Hindlimb muscle (tissue), 1 donor: ENCODE data around the gene FOXL3. TPM values are rescaled to one million over a fixed set of nuclear protein-coding genes. Genes with fewer than 3 reads are reported as not detected.

ENCODE experiments used
- DNase-seq: peaks from one replicate; pipeline ENCODE4 v3.0.0-alpha.2; 2013
- polyA plus RNA-seq: library from polyadenylated mRNA; unstranded; fragments of 120-200 nt; gene quantifications from one replicate; pipeline ENCODE4 v1.2.1, GENCODE V29; 2013; ENCODE audit not compliant: insufficient read length

The FOXL3 gene
- polyA plus RNA-seq, 1 donor = not detected

- DNase-seq = no peak
Measured at GRCh38 chr7:268991-269390, 21.0 kb upstream of the FOXL3 start.

GRCh38 chr7:269721-270120 is 20.2 kb upstream of the FOXL3 start:
- no peak for DNase-seq

GRCh38 chr7:270351-270983 is 19.5 kb upstream of the FOXL3 start:
- no peak for DNase-seq

DNA sequence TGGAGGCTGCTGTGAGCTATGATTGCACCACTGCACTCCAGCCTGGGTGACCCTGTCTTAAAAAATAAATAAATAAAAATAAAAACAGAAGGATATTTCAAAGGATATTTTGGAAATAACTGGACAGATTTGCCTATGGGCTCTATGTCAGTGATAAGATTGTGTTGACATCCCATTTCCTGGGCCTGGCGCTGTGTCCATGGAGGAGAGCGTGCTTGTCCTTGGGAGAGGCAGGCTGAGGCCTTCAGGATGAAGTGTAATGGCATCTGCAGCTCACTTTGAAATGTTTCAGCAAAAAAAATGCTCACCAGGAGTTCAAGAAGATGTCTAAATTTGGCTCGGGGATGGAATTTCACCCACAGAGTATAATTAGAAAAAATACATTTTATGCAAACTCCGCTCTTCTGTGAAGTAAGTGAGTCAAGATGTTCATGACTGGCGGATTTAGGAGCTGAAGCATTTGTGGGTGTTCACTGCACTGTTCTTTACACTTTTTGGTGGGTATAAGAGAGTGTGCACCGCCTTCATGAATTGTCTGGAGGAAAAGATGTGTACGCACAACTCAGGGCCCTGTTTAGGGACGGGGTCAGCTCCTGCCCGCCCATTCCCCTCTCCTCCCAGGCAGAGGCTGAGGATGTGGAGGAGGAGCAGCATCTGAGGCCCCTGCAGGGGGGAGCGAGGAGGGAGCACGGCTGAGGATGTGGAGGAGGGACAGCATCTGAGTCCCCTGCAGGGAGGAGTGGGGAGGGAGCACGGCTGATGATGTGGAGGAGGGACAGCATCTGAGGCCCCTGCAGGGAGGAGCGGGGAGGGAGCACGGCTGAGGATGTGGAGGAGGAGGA is 18.5 kb upstream of the FOXL3 start:
- DNase-seq = no peak

GRCh38 chr7:272108-272615 is 17.8 kb upstream of the FOXL3 start:
- DNase-seq = no peak

DNA sequence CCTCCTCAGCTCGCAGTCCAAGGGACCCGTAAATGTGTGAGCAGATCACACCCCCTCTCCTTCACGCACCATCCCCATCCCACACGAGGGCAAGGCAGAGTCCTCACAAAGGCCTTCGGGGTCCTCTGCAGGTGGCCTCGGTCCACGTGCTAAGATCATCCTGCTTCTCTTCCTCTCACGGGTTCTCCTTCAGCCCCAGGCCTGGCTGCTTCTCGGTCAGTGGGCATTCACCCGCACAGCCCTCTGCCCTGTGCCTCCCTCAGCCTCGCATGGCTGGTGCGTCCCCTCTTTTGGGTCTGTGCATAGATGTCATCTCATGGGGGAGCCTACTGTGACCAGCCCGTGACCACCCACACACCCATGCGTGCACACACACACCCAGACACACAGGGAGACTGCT is 17.3 kb upstream of the FOXL3 start:
- DNase-seq = no peak

DNA sequence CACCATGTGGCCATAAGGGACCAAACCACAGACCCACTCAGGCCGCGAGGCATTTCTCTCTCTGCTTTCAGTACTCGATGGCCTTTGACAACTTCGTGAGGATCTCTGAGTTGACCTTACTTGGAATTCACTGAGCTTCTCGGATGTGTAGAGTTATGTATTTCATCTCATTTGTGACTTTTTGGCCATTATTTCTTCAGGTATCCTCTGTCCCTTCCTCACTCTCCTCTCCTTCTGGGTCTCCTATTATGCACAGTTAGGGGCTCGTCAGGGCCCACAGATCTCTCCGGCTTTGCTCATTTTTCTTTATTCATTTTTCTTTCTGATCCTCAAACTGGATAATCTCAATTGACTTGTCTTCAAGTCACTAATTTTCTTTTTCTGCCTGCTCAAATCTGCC is 16.6 kb upstream of the FOXL3 start:
- no peak for DNase-seq

- DNase-seq = no peak
Measured at GRCh38 chr7:274266-274665, 15.7 kb upstream of the FOXL3 start.

DNA sequence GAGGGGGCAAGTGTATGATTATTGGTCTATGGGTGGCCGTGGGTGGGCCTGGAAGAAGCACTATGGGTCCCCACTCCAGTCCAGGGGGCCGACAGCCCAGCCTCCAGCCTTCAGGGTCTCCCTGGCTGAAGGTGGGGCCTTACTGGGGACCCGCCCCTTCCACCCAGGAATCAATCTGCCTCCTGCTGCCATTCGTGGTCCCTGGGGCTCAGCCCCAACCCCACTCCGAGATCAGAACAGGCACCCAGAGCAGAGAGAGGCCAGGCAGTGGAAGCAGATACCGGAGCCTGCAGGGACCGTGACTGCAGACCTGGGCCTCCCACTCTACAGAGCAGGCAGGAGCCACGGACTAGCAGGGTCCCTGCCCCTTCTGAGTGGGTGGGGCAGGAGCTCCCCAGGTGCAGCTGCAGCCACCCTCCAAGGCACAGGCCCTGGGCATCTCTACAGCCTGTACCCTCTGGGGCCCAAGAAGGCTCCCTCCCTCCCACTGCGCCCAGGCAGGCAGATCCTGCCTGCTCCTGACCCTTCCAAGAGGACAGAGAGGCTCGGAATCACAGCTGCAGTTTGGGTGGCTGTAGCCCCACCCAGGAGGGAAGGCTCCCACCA is 13.6 kb upstream of the FOXL3 start:
- no peak for DNase-seq

DNA sequence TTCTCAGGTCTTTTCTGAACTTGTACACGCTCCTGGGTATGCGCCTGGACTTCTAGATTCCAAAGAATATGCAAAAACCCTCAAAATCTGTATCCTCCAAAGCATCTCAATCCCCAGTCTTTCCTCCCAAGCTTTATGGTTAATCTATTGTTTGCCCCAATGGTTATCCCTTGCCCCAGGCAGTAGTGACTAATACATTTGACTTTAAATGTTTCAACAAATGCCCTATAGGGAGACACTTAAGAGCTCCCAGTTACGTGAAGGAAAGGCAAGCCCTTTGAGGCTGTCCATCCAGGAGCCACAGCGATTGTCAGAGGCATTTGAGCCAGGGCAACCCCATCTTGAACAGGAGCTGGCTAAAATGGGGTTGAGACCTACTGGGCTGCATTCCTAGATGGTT is 12.7 kb upstream of the FOXL3 start:
- no peak for DNase-seq

DNA sequence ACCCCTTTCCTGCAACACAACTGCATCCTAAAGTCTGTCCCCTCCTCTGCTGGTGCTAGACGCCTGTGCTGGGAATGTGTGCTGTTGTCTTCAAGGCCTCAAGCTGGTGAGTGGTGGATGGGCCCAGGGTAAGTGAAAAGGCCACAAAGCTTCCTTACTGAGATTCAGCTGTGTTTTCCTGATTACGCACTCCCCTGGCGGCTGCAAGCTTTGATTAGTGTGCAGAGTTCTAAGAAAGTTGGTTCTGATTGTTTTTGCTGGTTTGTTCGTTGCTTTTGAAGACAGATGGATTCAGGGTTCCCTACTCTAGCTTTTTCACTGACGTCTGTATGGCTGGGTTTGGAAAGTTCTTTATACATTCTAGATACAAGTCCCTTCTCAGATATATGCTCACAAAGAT is 11.9 kb upstream of the FOXL3 start:
- no peak for DNase-seq

DNA sequence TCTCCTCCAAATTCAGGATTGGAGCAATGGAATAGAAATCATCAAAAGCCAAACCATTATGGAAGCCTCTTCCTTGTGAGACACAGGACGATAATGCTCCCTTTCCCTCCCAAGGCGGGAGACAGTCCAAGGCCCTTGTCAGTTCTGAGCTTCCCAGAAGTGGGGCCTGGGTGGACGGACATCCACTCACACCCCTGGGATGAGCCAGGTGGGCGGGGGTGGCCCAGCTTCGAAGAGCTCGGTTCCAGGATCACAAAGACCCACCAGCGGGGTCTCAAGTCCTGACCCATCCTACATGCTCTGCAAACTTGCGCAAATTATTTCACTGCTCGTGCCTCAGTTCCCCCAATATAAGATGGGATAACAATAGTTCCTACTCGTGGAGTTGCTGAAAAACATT is 10.1 kb upstream of the FOXL3 start:
- no peak for DNase-seq

DNA sequence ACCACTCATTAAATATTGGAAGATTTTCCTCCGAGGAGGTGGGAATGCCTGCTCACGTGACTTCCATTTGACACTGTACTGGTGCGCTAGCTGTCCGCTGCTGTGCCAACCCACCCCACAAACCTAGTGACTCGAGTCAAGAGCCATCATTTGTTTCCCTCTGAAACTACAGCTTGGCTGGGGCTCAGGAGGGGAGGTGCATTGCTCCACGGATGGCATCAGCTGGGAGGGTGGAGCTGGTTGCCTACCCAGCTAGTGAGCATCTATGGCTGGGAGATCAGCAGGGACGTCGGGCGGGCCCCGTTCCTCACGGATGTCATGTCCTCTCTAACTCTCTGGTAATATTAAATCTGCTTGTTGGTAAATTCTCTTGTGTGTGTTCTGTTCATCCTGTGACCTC is 9.5 kb upstream of the FOXL3 start:
- DNase-seq = no peak

DNA sequence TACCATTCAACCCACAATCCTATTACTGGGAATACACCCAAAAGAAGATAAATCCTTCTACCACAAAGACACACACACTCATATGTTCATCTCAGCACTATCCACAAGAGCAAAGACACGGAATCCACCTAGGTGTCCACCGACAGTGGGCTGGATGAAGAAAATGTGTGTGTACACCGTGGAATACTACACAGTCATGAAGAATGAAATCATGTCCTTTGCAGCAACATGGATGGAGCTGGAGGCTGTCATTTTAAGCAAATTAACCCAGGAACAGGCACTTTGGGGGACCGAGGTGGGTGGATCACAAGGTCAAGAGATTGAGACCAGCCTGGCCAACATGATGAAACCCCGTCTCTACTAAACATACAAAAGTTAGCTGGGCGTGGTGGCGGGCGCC is 8.3 kb upstream of the FOXL3 start:
- DNase-seq = no peak

- no peak for DNase-seq
Measured at GRCh38 chr7:282621-283020, 7.3 kb upstream of the FOXL3 start.

GRCh38 chr7:284762-285722 is 4.9 kb upstream of the FOXL3 start:
- DNase-seq = no peak

DNA sequence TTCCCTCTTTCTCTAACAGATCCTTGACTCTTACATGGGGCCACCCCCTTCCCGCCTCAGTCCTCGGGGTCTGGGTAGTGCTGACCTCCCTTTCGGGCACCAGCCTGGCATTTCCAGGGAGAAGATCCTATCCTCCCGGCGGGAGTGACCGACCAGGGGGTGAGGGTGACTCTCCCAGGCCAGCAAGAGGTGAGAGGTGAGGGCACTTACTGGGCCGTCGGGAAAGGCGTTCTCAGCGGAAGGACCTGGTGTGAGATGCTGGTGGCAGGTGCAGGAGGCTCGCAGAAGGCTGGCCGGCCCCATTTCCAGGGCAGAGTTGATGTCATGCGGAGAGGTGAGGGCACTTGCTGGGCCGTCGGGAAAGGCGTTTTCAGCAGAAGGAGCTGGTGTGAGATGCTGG is 4.2 kb upstream of the FOXL3 start:
- DNase-seq = no peak

GRCh38 chr7:286266-286665 is 3.7 kb upstream of the FOXL3 start:
- DNase-seq = no peak

- no peak for DNase-seq
Measured at GRCh38 chr7:288671-289101, 1.3 kb upstream of the FOXL3 start.

DNA sequence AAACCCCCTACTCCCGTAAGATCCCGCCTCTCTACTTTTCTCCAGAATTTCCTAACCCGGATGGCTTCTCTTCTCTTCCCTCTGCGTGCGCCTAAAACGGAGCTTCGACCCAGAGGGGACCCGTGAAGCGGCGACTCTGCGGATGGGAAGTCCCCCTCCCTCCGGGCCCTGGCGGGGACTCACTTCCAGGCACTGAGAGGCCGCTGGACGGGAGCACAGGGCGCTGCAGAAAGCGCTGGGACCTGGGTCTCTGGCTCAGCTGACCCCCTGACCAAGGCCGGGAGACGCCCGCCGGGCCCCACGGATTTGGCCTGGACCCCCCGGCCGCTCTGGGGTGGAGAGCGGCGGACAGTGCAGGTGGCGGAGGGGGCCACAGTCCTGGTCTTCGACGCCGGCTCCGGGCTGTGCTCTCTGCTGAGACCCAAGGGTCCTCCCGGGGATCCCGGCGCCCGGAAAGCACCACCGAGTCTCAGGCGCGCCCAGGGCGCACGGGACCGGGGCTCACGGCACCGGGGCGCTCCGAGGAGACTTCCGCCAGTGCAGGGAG is 688 bp upstream of the FOXL3 start:
- DNase-seq = no peak

GRCh38 chr7:290554-291372 is 793 bp downstream of the FOXL3 start:
- no peak for DNase-seq
